IMR-90 (cell line): ENCODE results near the gene DENND1A. TPM values are rescaled to one million over a fixed set of nuclear protein-coding genes. Genes with fewer than 3 reads are reported as not detected.

Source experiments
- ATAC-seq: fragments of 200-7000 bp; cut with Tn5 transposase; 2 replicates; pipeline ENCODE4 v1.9.1; 2020; ENCODE audit warnings: low read depth, mild to moderate bottlenecking, moderate library complexity
- BruUV-seq: library from RNA; stranded (reverse); fragments of 400-500 nt; replicated peaks from 2 replicates; lab custom pipeline; 2021; lab: Mats Ljungman, UMichigan
- CTCF ChIA-PET: fragments of 300-600 bp; formaldehyde crosslinking; extraction: SDS; loops from one replicate; lab custom pipeline; 2021; ENCODE audit warnings: antibody characterized with exemption; lab: Yijun Ruan, JAX
- POLR2A ChIA-PET: fragments of 300-600 bp; sonication (Branson Sonifier 250); formaldehyde crosslinking; loops from one replicate; lab custom pipeline; 2022; ENCODE audit warnings: antibody characterized with exemption; ENCODE audit not compliant: unreplicated experiment; lab: Charles Lee
- DNase-seq: peaks from one replicate; pipeline ENCODE4 v3.0.0; 2013
- H2AFZ ChIP-seq: replicated peaks from 2 replicates; pipeline ENCODE3; 2013; ENCODE audit warnings: low read length, mild to moderate bottlenecking; ENCODE audit not compliant: poor library complexity
- H2AK5ac ChIP-seq: 2 replicates; pipeline ENCODE4 v1.6.1; 2013; ENCODE audit warnings: low read depth, low read length, inconsistent platforms
- H2AK9ac ChIP-seq: replicated peaks from 2 replicates; pipeline ENCODE3; 2013; ENCODE audit warnings: mild to moderate bottlenecking, low read depth, low read length, moderate library complexity; ENCODE audit not compliant: poor library complexity
- H2BK120ac ChIP-seq: 2 replicates; pipeline ENCODE4 v1.6.1; 2013; ENCODE audit warnings: low read depth, low read length, inconsistent platforms
- H2BK15ac ChIP-seq: 3 replicates; pipeline ENCODE4 v1.6.1; 2013; ENCODE audit warnings: low read depth, low read length, inconsistent platforms
- H2BK20ac ChIP-seq: 2 replicates; pipeline ENCODE4 v1.6.1; 2013; ENCODE audit warnings: low read depth, mild to moderate bottlenecking, inconsistent platforms, low read length, moderate library complexity
- H2BK5ac ChIP-seq: 2 replicates; pipeline ENCODE4 v1.6.1; 2013; ENCODE audit warnings: mild to moderate bottlenecking, low read depth, low read length, inconsistent platforms; ENCODE audit not compliant: poor library complexity, severe bottlenecking
- H3K14ac ChIP-seq: replicated peaks from 2 replicates; pipeline ENCODE4 v1.6.1; 2013; ENCODE audit warnings: low read depth, low read length, inconsistent platforms
- H3K18ac ChIP-seq: 2 replicates; pipeline ENCODE4 v1.6.1; 2013; ENCODE audit warnings: low read depth, low read length, control low read depth
- H3K23ac ChIP-seq: 2 replicates; pipeline ENCODE4 v1.6.1; 2013; ENCODE audit warnings: low read depth, low read length, inconsistent platforms
- H3K27ac ChIP-seq: 2 replicates; pipeline ENCODE4 v1.5.1; 2013; ENCODE audit warnings: mild to moderate bottlenecking, control low read depth, low read length; ENCODE audit not compliant: insufficient read depth
- H3K27me3 ChIP-seq: 2 replicates; pipeline ENCODE4 v1.6.1; 2013; ENCODE audit warnings: low read length; ENCODE audit not compliant: control insufficient read depth, insufficient read depth
- H3K36me3 ChIP-seq: 2 replicates; pipeline ENCODE4 v1.6.1; 2013; ENCODE audit warnings: low read length, mixed read lengths; ENCODE audit not compliant: control insufficient read depth, insufficient read depth
- H3K4ac ChIP-seq: 2 replicates; pipeline ENCODE4 v1.6.1; 2013; ENCODE audit warnings: low read depth, low read length, inconsistent platforms
- H3K4me1 ChIP-seq: 2 replicates; pipeline ENCODE4 v1.6.1; 2013; ENCODE audit warnings: low read length, mixed read lengths; ENCODE audit not compliant: control insufficient read depth, insufficient read depth
- H3K4me2 ChIP-seq: 2 replicates; pipeline ENCODE4 v1.6.1; 2013; ENCODE audit warnings: low read depth, mild to moderate bottlenecking, control low read depth, low read length, moderate library complexity
- H3K4me3 ChIP-seq: 2 replicates; pipeline ENCODE4 v1.5.1; 2013; ENCODE audit warnings: low read depth, mild to moderate bottlenecking, control low read depth, low read length, moderate library complexity; ENCODE audit not compliant: insufficient read depth
- H3K56ac ChIP-seq: 2 replicates; pipeline ENCODE4 v1.6.1; 2013; ENCODE audit warnings: low read length, inconsistent platforms; ENCODE audit not compliant: insufficient read depth; ENCODE audit errors: extremely low read depth
- H3K79me1 ChIP-seq, 2 experiments: 2 replicates each; pipeline ENCODE4 v1.6.1; 2013; ENCODE audit warnings: low read length in 2 of 2, inconsistent platforms in 1 of 2, low read depth in 1 of 2
- H3K9ac ChIP-seq: 2 replicates; pipeline ENCODE4 v1.6.1; 2013; ENCODE audit warnings: low read depth, low read length, control low read depth
- H3K9me1 ChIP-seq: 2 replicates; pipeline ENCODE4 v1.6.1; 2013; ENCODE audit warnings: low read length, inconsistent platforms; ENCODE audit not compliant: insufficient read depth
- H3K9me3 ChIP-seq: 2 replicates; pipeline ENCODE4 v1.6.1; 2013; ENCODE audit warnings: low read length; ENCODE audit not compliant: control insufficient read depth, insufficient read depth
- H4K20me1 ChIP-seq: 2 replicates; pipeline ENCODE4 v1.6.1; 2013; ENCODE audit warnings: low read length, inconsistent platforms; ENCODE audit not compliant: insufficient read depth
- H4K5ac ChIP-seq: 2 replicates; pipeline ENCODE4 v1.6.1; 2013; ENCODE audit warnings: mild to moderate bottlenecking, low read depth, low read length, control low read depth
- H4K8ac ChIP-seq, 2 experiments: 2 replicates each; pipeline ENCODE4 v1.6.1; 2013; ENCODE audit warnings: low read depth in 2 of 2, low read length in 2 of 2, control low read depth in 1 of 2, inconsistent platforms in 1 of 2
- H4K91ac ChIP-seq: 2 replicates; pipeline ENCODE4 v1.6.1; 2013; ENCODE audit warnings: low read depth, low read length, inconsistent platforms; ENCODE audit not compliant: insufficient read depth
- BHLHE40 ChIP-seq: fragments of 150-350 bp; IDR thresholded peaks from 2 replicates; pipeline ENCODE4 v1.6.1; 2016; ENCODE audit warnings: mild to moderate bottlenecking, low read depth, low read length
- CEBPB ChIP-seq: IDR thresholded peaks from 2 replicates; pipeline ENCODE4 v1.6.1; 2012; ENCODE audit warnings: low read depth, low read length, improper control_type of control experiment
- CHD1 ChIP-seq: IDR thresholded peaks from 2 replicates; pipeline ENCODE4 v1.6.1; 2012; ENCODE audit warnings: low read depth, low read length, improper control_type of control experiment
- FOS ChIP-seq: fragments of 150-350 bp; IDR thresholded peaks from 2 replicates; pipeline ENCODE4 v1.6.1; 2016; ENCODE audit warnings: low read depth, low read length
- MAFK ChIP-seq: IDR thresholded peaks from 2 replicates; pipeline ENCODE4 v1.6.1; 2012; ENCODE audit warnings: low read depth, low read length, improper control_type of control experiment
- NFE2L2 ChIP-seq: fragments of 150-350 bp; IDR thresholded peaks from 2 replicates; pipeline ENCODE4 v1.6.1; 2016; ENCODE audit warnings: low read depth, mild to moderate bottlenecking, low read length
- RAD21 ChIP-seq: IDR thresholded peaks from 2 replicates; pipeline ENCODE4 v1.6.1; 2012; ENCODE audit warnings: low read length, improper control_type of control experiment
- SMC3 ChIP-seq: fragments of 150-350 bp; IDR thresholded peaks from 2 replicates; pipeline ENCODE4 v1.6.1; 2016; ENCODE audit warnings: low read depth, mild to moderate bottlenecking, antibody characterized with exemption, low read length, moderate library complexity
- WGBS, 2 experiments: methylation state at CpG; one replicate each; pipeline versions ENCODE4 v1.1.5 to v1.1.7; 2013; ENCODE audit warnings: missing lambda C conversion rate in 2 of 2; ENCODE audit not compliant: insufficient read length in 1 of 2; ENCODE audit errors: extremely low coverage in 2 of 2; 5-methylcytosine and 5-hydroxymethylcytosine counted together
- dilution Hi-C: fragments of 300-500 bp; cut with HindIII; formaldehyde crosslinking; loops from one replicate; pipeline ENCODE4 v1.14.3; 2018; ENCODE audit warnings: low sequenced_read_pairs; ENCODE audit not compliant: unreplicated experiment
- in situ Hi-C: fragments of 300-500 bp; cut with MboI; formaldehyde crosslinking; loops from 3 replicates; pipeline ENCODE4 v1.14.3; 2019; ENCODE audit warnings: low sequenced_read_pairs, inconsistent platforms, mixed read lengths
- intact Hi-C: fragments of 100-400 bp; cut with micrococcal nuclease; formaldehyde crosslinking; loops from 2 replicates; pipeline ENCODE4 v1.10.0; 2022
- polyA plus RNA-seq, 3 experiments: library from polyadenylated mRNA; depleted of rRNA; stranded (reverse); fragments of >200 nt; gene quantifications; 2 replicates each; pipeline ENCODE4 v1.2.3, GENCODE V29; 2012; ENCODE audit warnings: low replicate concordance in 1 of 3
- total RNA-seq: library from RNA; depleted of rRNA; stranded (reverse); fragments of >200 nt; gene quantifications from 2 replicates; pipeline ENCODE4 v1.2.3, GENCODE V29; 2012
- TF ChIP-seq, protein P1 (sequence below): conservative IDR thresholded peaks from 2 replicates; pipeline ENCODE4 v1.5.1; 2012; ENCODE audit warnings: mild to moderate bottlenecking, low read depth, low read length, improper control_type of control experiment
- TF ChIP-seq, protein P2 (sequence below): fragments of 150-350 bp; IDR thresholded peaks from 2 replicates; pipeline ENCODE4 v1.6.1; 2016; ENCODE audit warnings: low read depth, mild to moderate bottlenecking, low read length, moderate library complexity, borderline replicate concordance
- TF ChIP-seq, protein P3 (sequence below): fragments of 150-350 bp; IDR thresholded peaks from 2 replicates; pipeline ENCODE4 v1.6.1; 2017; ENCODE audit warnings: mild to moderate bottlenecking, antibody characterized with exemption, low read length, low read depth

The DENND1A gene
- total and polyA plus RNA-seq, 2 of the 4 experiments (the other 2 are of a cell fraction), result 21.4 to 27.6 TPM

DNA sequence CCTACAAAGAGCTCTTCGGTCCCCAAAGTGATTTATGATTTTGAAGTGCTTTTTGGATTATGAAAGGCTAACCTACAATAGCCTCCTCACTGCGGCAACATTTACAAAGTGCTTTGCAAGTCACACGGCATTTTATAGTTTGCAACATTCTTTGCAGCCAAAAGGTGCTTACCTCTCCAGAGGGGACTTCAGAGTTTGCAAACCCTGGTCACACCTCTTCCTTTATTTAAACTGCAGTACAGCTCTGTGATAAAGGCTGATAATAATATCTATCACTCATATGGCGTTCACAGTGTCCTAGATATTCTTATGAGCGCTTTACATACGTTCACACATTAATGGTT lies 594.0 kb downstream of the DENND1A start:
- no peak overlapping the region for H4K91ac ChIP-seq
- H3K14ac ChIP-seq, result no peak overlapping the region
- no peak; the same call in 1 of the 2 replicates for ATAC-seq
- BruUV-seq, result no TSS peak
- H3K4ac ChIP-seq, result no peak overlapping the region
- no peak overlapping the region for H3K27ac ChIP-seq
- H3K56ac ChIP-seq, result no peak overlapping the region
- H2BK15ac ChIP-seq, result no peak overlapping the region
- POLR2A ChIA-PET, result no interaction called here
- H3K9me3 ChIP-seq, result no peaks in the 10 kb centered on the region
- H2AK9ac ChIP-seq, result no peak overlapping the region
- H2AK5ac ChIP-seq, result no peak overlapping the region
- peaks cover 3% of the 10 kb centered on the region for H3K27me3 ChIP-seq
- H3K18ac ChIP-seq, result no peak overlapping the region
- no peak overlapping the region for H4K5ac ChIP-seq
- H4K8ac ChIP-seq, result no peak overlapping the region
- TF ChIP-seq, protein P1, sequence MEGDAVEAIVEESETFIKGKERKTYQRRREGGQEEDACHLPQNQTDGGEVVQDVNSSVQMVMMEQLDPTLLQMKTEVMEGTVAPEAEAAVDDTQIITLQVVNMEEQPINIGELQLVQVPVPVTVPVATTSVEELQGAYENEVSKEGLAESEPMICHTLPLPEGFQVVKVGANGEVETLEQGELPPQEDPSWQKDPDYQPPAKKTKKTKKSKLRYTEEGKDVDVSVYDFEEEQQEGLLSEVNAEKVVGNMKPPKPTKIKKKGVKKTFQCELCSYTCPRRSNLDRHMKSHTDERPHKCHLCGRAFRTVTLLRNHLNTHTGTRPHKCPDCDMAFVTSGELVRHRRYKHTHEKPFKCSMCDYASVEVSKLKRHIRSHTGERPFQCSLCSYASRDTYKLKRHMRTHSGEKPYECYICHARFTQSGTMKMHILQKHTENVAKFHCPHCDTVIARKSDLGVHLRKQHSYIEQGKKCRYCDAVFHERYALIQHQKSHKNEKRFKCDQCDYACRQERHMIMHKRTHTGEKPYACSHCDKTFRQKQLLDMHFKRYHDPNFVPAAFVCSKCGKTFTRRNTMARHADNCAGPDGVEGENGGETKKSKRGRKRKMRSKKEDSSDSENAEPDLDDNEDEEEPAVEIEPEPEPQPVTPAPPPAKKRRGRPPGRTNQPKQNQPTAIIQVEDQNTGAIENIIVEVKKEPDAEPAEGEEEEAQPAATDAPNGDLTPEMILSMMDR, result no peak
- TF ChIP-seq FOS (no peak), CHD1 (no peak), BHLHE40 (no peak), RAD21 (no peak), MAFK (no peak), SMC3 (no peak), CEBPB (no peak), NFE2L2 (no peak)
- TF ChIP-seq, protein P2, sequence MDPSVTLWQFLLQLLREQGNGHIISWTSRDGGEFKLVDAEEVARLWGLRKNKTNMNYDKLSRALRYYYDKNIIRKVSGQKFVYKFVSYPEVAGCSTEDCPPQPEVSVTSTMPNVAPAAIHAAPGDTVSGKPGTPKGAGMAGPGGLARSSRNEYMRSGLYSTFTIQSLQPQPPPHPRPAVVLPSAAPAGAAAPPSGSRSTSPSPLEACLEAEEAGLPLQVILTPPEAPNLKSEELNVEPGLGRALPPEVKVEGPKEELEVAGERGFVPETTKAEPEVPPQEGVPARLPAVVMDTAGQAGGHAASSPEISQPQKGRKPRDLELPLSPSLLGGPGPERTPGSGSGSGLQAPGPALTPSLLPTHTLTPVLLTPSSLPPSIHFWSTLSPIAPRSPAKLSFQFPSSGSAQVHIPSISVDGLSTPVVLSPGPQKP, result no peak
- TF ChIP-seq, protein P3, sequence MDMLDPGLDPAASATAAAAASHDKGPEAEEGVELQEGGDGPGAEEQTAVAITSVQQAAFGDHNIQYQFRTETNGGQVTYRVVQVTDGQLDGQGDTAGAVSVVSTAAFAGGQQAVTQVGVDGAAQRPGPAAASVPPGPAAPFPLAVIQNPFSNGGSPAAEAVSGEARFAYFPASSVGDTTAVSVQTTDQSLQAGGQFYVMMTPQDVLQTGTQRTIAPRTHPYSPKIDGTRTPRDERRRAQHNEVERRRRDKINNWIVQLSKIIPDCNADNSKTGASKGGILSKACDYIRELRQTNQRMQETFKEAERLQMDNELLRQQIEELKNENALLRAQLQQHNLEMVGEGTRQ, result no peak
- H4K20me1 ChIP-seq, result no peaks in the 10 kb centered on the region
- peaks cover 4% of the 10 kb centered on the region; the same call in 1 of the 2 replicates for H3K4me1 ChIP-seq
- no peaks in the 10 kb centered on the region for H3K9me1 ChIP-seq
- no peak overlapping the region for H2BK20ac ChIP-seq
- no peak overlapping the region for H3K4me3 ChIP-seq
- CTCF ChIA-PET, result interaction anchor here (0.7 kb wide), 1 partner anchor 9 kb away, joined by 4 read pairs; no protein-coding TSS in a partner anchor
- H3K79me1 ChIP-seq, result no peaks in the 10 kb centered on the region
- no peak overlapping the region for H2BK120ac ChIP-seq
- dilution Hi-C loops, result no loop called here
- H3K9ac ChIP-seq, result no peak overlapping the region
- H2BK5ac ChIP-seq, result no peak overlapping the region
- intact Hi-C loops, result loop anchor here (5.0 kb wide), 1 partner anchor 69 kb away; the partner anchor contains the start of gene STRBP
- WGBS, 2 experiments, result no CpG with 5 or more reads among the region's 6 CpGs
- in situ Hi-C loops, result loop anchor here (25.0 kb wide), 1 partner anchor 499 kb away; the partner anchor contains the start of gene PDCL
- no peak overlapping the region for H2AFZ ChIP-seq
- no peak for DNase-seq
- no peak overlapping the region; the same call in 1 of the 2 replicates for H3K4me2 ChIP-seq
- no peaks in the 10 kb centered on the region for H3K36me3 ChIP-seq
- no peak overlapping the region for H3K23ac ChIP-seq
